HG03103 (cell line): ENCODE data around the gene KLHL29.

ENCODE experiments used
- ATAC-seq: cut with Tn5 transposase; IDR thresholded peaks from one replicate; pipeline ENCODE4 v1.9.1; 2021; ENCODE audit warnings: low read depth; ENCODE audit not compliant: unreplicated experiment

Gene KLHL29

GRCh38 chr2:23620841-23621341 lies 235.9 kb downstream of the KLHL29 start:
- no peak for ATAC-seq

GRCh38 chr2:23621616-23622015 lies 236.6 kb downstream of the KLHL29 start:
- no peak for ATAC-seq

GRCh38 chr2:23622466-23622865 lies 237.5 kb downstream of the KLHL29 start:
- no peak for ATAC-seq

GRCh38 chr2:23622966-23623675 lies 238.1 kb downstream of the KLHL29 start:
- no peak for ATAC-seq

- ATAC-seq, result no peak
These were observed 239.4 kb downstream of the KLHL29 start for GRCh38 chr2:23624378-23624777.

- no peak for ATAC-seq
These were observed 239.9 kb downstream of the KLHL29 start for GRCh38 chr2:23624915-23625314.

GRCh38 chr2:23625726-23626125 lies 240.7 kb downstream of the KLHL29 start:
- ATAC-seq, result no peak

GRCh38 chr2:23626701-23627230 lies 241.8 kb downstream of the KLHL29 start:
- no peak for ATAC-seq

GRCh38 chr2:23627236-23628009 lies 242.4 kb downstream of the KLHL29 start:
- no peak for ATAC-seq

GRCh38 chr2:23628926-23629771 lies 244.2 kb downstream of the KLHL29 start:
- no peak for ATAC-seq

- ATAC-seq, result no peak
These were observed 244.9 kb downstream of the KLHL29 start for GRCh38 chr2:23629772-23630480.

GRCh38 chr2:23630961-23631360 lies 246.0 kb downstream of the KLHL29 start:
- no peak for ATAC-seq

GRCh38 chr2:23631389-23631788 lies 246.4 kb downstream of the KLHL29 start:
- no peak for ATAC-seq

- no peak for ATAC-seq
These were observed 247.4 kb downstream of the KLHL29 start for GRCh38 chr2:23632386-23632785.

GRCh38 chr2:23632831-23633395 lies 247.9 kb downstream of the KLHL29 start:
- no peak for ATAC-seq

- ATAC-seq, result no peak
These were observed 249.0 kb downstream of the KLHL29 start for GRCh38 chr2:23633966-23634365.

GRCh38 chr2:23635442-23636340 lies 250.7 kb downstream of the KLHL29 start:
- no peak for ATAC-seq

- no peak for ATAC-seq
These were observed 251.4 kb downstream of the KLHL29 start for GRCh38 chr2:23636426-23636825.
